ENCODE measurements around the gene GCFC2.

Gene GCFC2

DNA sequence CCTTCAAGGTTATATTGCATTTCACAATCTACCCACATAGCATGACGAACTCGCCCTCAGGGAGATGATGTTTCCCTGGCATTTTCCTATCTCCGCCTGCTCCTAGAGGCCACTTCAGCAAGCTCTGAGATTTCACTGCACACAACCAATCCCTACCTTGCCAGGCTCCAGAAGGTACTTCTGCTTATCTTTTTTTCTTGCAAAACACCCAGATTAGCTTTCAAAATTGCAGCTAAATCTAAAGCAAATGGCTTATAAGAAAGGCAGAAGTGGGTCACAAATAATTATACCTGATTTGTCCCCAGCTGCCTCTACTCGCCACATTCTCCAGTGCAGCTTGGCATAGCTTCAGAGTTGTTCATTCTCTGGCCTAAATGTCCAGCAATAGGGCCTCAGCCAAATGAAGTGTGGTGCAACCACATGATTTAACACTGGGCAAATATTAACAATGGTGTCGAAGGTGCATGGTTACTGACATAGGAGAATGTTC lies 96.5 kb downstream of the GCFC2 start:
- DNase-seq (ENCODE audit: low spot score) = no peak
- TF ChIP-seq, protein P1, sequence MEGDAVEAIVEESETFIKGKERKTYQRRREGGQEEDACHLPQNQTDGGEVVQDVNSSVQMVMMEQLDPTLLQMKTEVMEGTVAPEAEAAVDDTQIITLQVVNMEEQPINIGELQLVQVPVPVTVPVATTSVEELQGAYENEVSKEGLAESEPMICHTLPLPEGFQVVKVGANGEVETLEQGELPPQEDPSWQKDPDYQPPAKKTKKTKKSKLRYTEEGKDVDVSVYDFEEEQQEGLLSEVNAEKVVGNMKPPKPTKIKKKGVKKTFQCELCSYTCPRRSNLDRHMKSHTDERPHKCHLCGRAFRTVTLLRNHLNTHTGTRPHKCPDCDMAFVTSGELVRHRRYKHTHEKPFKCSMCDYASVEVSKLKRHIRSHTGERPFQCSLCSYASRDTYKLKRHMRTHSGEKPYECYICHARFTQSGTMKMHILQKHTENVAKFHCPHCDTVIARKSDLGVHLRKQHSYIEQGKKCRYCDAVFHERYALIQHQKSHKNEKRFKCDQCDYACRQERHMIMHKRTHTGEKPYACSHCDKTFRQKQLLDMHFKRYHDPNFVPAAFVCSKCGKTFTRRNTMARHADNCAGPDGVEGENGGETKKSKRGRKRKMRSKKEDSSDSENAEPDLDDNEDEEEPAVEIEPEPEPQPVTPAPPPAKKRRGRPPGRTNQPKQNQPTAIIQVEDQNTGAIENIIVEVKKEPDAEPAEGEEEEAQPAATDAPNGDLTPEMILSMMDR (IDR thresholded peaks at IDR 0.05; ENCODE audit: extremely low read depth, missing control alignments) = no peak

DNA sequence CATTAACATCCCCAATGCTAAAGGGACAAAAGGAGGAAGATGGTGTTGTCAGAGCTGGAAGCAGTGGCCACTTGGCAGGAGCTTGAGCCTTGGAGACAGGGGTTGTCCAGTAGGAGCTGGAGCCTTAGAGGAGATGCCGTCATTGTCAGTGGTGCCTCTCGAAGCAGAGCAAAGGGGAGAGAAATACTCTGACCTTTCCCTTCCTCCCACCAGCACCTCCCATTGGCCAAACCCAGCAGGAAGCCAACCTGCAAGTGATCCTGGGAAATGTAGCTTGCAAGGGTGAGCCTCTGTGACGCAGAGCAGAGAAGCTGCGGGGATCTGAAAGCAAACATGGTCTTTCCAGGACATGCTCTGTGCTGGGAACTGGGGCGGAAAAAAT lies 97.9 kb downstream of the GCFC2 start:
- TF ChIP-seq, protein P1 (IDR thresholded peaks at IDR 0.05; ENCODE audit: extremely low read depth, missing control alignments) = no peak
- no peak for DNase-seq (ENCODE audit: low spot score)

Data from GM20000 (cell line).